K562 (cell line): ENCODE data around the gene LY6G6D. TPM values are rescaled to one million over a fixed set of nuclear protein-coding genes. Genes with fewer than 3 reads are reported as not detected.

ENCODE experiments used
- BCOR ChIP-seq: fragments of 450-650 bp; IDR thresholded peaks from 2 replicates; pipeline ENCODE4 v1.6.1; 2016
- BDP1 ChIP-seq: IDR thresholded peaks from 3 replicates; pipeline ENCODE4 v1.6.1; 2011; ENCODE audit not compliant: insufficient read length, insufficient read depth
- CC2D1A ChIP-seq: fragments of 450-650 bp; IDR thresholded peaks from 2 replicates; pipeline ENCODE4 v1.6.1; 2017; ENCODE audit warnings: mild to moderate bottlenecking
- CREB3 ChIP-seq: fragments of 450-650 bp; conservative IDR thresholded peaks from 2 replicates; pipeline ENCODE4 v1.6.1; 2016; ENCODE audit warnings: missing genetic modification characterization, low read depth, mild to moderate bottlenecking, missing compliant biosample characterization, moderate library complexity
- EP300 ChIP-seq: IDR thresholded peaks from 2 replicates; pipeline ENCODE4 v1.6.1; 2012; ENCODE audit warnings: low read length, improper control_type of control experiment
- HMGN3 ChIP-seq: IDR thresholded peaks from 2 replicates; pipeline ENCODE4 v1.6.1; 2011; ENCODE audit warnings: borderline replicate concordance, low read depth, mild to moderate bottlenecking, mixed read lengths, low read length; ENCODE audit not compliant: insufficient read length; ENCODE audit errors: extremely low read depth
- HNRNPH1 ChIP-seq: fragments of 200-400 bp; formaldehyde crosslinking; optimal IDR thresholded peaks from 2 replicates; pipeline ENCODE3; 2017; ENCODE audit warnings: low read depth, mild to moderate bottlenecking, low read length, moderate library complexity
- LCOR ChIP-seq: sonication (generic); formaldehyde crosslinking; IDR thresholded peaks from 2 replicates; pipeline ENCODE4 v1.8.0; 2022; ENCODE audit warnings: mild to moderate bottlenecking, missing genetic modification reagents
- MED1 ChIP-seq: sonication (generic); formaldehyde crosslinking; IDR thresholded peaks from 2 replicates; pipeline ENCODE4 v1.8.1; 2023; ENCODE audit warnings: missing genetic modification reagents, borderline replicate concordance
- MLLT1 ChIP-seq, 2 experiments: fragments of 450-650 bp; IDR thresholded peaks; 2 replicates each; pipeline ENCODE4 v1.6.1; 2016
- PHB ChIP-seq: fragments of 250-450 bp; sonication (Bioruptor Pico); IDR thresholded peaks from 2 replicates; pipeline ENCODE4 v1.5.0; 2021
- PREB ChIP-seq: sonication (generic); formaldehyde crosslinking; IDR thresholded peaks from 2 replicates; pipeline ENCODE4 v1.8.1; 2023; ENCODE audit warnings: mild to moderate bottlenecking, missing genetic modification reagents
- RBM25 ChIP-seq: fragments of 200-400 bp; formaldehyde crosslinking; IDR thresholded peaks from 2 replicates; pipeline ENCODE4 v1.6.1; 2018; ENCODE audit warnings: low read length, low read depth, moderate library complexity; ENCODE audit not compliant: severe bottlenecking
- RCOR1 ChIP-seq, 2 experiments: IDR thresholded peaks; 2 replicates each; pipeline ENCODE4 v1.6.1; 2012; ENCODE audit warnings: low read depth in 2 of 2, low read length in 2 of 2, borderline replicate concordance in 1 of 2, improper control_type of control experiment in 1 of 2
- TBP ChIP-seq: optimal IDR thresholded peaks from 2 replicates; pipeline ENCODE3; 2011; ENCODE audit warnings: low read depth, low read length, improper control_type of control experiment
- U2AF1 ChIP-seq: fragments of 200-400 bp; formaldehyde crosslinking; optimal IDR thresholded peaks from 2 replicates; pipeline ENCODE3; 2017; ENCODE audit warnings: mild to moderate bottlenecking, low read depth, low read length, moderate library complexity
- WHSC1 ChIP-seq: IDR thresholded peaks from one replicate; pipeline ENCODE4 v1.6.1; 2012; ENCODE audit warnings: low read length, control low read depth, inconsistent platforms
- ZNF143 ChIP-seq: sonication (generic); formaldehyde crosslinking; IDR thresholded peaks from 2 replicates; pipeline ENCODE4 v1.9.0; 2022; ENCODE audit warnings: mild to moderate bottlenecking, missing genetic modification reagents
- ZNF212 ChIP-seq: fragments of 450-650 bp; formaldehyde crosslinking; IDR thresholded peaks from 2 replicates; pipeline ENCODE4 v1.4.0; 2020; ENCODE audit warnings: mild to moderate bottlenecking
- ZNF263 ChIP-seq: sonication (generic); formaldehyde crosslinking; IDR thresholded peaks from 2 replicates; pipeline ENCODE4 v1.8.0; 2022; ENCODE audit warnings: mild to moderate bottlenecking, missing genetic modification reagents, borderline replicate concordance
- polyA plus RNA-seq, 8 experiments: library from polyadenylated mRNA; depleted of rRNA in 4 of 8; stranded (reverse) in 5 of 8; unstranded in 3 of 8; fragments of >200 nt; fragmentation: Nextera tagmentation in 2 of 8; fragmentation: Illumina TruSeq in 1 of 8; extraction: Ambion mirVana in 2 of 8; extraction: Trizol in 1 of 8; gene quantifications; 2 replicates each; pipeline versions ENCODE4 v1.2.1 to v1.2.3, GENCODE V29; 2011 to 2014; ENCODE audit warnings: inconsistent platforms in 1 of 8, missing spikeins in 1 of 8
- total RNA-seq, 7 experiments: library from RNA; depleted of rRNA in 6 of 7; stranded (reverse); fragments of >200 nt in 6 of 7; fragmentation: Illumina TruSeq in 2 of 7; extraction: Trizol in 2 of 7; gene quantifications; 2 replicates each; pipeline versions ENCODE4 v1.2.1 to v1.2.3, GENCODE V29; 2011 to 2021; ENCODE audit warnings: low replicate concordance in 1 of 7
- TF ChIP-seq, protein P1 (sequence below): fragments of 250-450 bp; sonication (Bioruptor Pico); IDR thresholded peaks from 2 replicates; pipeline ENCODE4 v1.4.0; 2020
- TF ChIP-seq, protein P2 (sequence below): sonication (generic); formaldehyde crosslinking; IDR thresholded peaks from 2 replicates; pipeline ENCODE4 v1.8.1; 2022; ENCODE audit warnings: missing genetic modification reagents

LY6G6D gene
- total and polyA plus RNA-seq, 9 of the 15 experiments (the other 6 are each of a cell fraction or from before 2014, with no cell fraction given) = 0.30 to 0.38 TPM; not detected in 7

DNA sequence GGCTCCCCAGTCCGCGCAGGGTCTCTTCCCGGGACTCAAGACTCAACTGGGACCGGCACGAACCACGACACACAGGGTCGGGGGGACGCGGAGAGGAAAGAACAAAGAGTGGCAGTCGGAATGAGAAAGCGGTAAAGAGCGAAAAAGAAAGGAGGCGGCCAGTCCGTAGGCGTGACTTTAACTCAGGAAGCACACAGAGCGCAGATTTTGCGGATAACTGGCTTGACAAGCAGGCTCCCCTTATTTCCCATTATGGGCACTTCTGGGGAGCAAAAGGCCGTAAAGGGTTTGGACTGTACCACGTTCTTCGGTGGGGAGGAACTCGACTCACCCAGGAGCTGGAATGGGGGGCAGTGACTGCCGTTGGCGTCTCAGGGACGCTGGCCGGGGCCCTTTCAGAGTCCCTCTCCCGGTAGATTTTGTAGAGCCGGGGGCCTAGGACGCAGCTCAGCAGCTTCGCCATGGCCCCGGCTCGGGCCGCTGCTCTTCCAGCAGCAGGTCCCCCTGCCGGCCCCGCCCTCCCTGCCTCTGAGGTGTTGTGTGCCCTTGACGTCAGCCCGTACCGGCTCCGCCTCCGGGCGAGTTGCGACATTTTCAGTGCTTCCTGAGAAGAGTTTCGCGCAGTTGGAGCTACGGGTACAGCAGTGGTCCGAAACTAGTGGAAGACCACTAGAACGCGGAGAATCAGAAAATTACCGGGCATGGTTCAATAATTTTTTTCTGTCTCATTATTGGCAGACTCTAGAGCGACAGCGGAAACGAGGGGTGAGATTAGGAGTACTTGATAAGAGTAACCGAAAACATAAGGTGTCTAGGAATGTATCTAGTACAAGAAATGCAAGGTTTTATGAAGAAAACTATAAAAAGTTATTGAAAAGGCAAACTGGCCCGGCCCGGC lies 12.1 kb upstream of the LY6G6D start, which contains the start of gene ABHD16A (continued):
- TF ChIP-seq ZNF212 (CRISPR knock-in tag) (peak; percentile 84; the same call in 1 of the 2 replicates), MED1 (CRISPR knock-in tag) (no peak), ZNF143 (CRISPR knock-in tag) (no peak), CC2D1A (0 out of 2 replicates have a peak, but pooled peaks have one; percentile 8), BDP1 (no peak), RCOR1 (IDR thresholded peaks at IDR 0.05; ENCODE audit: borderline replicate concordance in 1 of 2, low read depth in 2 of 2, low read length in 2 of 2) (peak; percentile 49 to 78; a peak in 2 of 4 replicates), BCOR (peak; percentile 54; the same call in 1 of the 2 replicates), HMGN3 (peak; percentile 96), PHB (CRISPR knock-in tag) (peak; percentile 82; the same call in 1 of the 2 replicates), HNRNPH1 (no peak), MLLT1 (IDR thresholded peaks at IDR 0.05) (peak; percentile 66 to 95; a peak in 2 of 4 replicates), WHSC1 (no peak), EP300 (peak; percentile 73), U2AF1 (no peak), CREB3 (no peak; the same call in 1 of the 2 replicates), ZNF263 (CRISPR knock-in tag) (peak; percentile 78), LCOR (CRISPR knock-in tag) (peak; percentile 41), RBM25 (no peak), TBP (peak; percentile 93), PREB (CRISPR knock-in tag) (peak; percentile 92; the same call in 1 of the 2 replicates)
- TF ChIP-seq, protein P1, sequence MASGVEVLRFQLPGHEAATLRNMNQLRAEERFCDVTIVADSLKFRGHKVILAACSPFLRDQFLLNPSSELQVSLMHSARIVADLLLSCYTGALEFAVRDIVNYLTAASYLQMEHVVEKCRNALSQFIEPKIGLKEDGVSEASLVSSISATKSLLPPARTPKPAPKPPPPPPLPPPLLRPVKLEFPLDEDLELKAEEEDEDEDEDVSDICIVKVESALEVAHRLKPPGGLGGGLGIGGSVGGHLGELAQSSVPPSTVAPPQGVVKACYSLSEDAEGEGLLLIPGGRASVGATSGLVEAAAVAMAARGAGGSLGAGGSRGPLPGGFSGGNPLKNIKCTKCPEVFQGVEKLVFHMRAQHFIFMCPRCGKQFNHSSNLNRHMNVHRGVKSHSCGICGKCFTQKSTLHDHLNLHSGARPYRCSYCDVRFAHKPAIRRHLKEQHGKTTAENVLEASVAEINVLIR = peak; percentile 88
- TF ChIP-seq, protein P2, sequence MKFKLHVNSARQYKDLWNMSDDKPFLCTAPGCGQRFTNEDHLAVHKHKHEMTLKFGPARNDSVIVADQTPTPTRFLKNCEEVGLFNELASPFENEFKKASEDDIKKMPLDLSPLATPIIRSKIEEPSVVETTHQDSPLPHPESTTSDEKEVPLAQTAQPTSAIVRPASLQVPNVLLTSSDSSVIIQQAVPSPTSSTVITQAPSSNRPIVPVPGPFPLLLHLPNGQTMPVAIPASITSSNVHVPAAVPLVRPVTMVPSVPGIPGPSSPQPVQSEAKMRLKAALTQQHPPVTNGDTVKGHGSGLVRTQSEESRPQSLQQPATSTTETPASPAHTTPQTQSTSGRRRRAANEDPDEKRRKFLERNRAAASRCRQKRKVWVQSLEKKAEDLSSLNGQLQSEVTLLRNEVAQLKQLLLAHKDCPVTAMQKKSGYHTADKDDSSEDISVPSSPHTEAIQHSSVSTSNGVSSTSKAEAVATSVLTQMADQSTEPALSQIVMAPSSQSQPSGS = 0 out of 2 replicates have a peak, but pooled peaks have one; percentile 43
